Dendritic cell treated with granulocyte-macrophage colony-stimulating factor and Interleukin-4, amounts not matched to agents 40 ng/mL and 50 ng/mL, for 4 days (primary cell): Measurements from ENCODE around the gene PLCE1.

Experiments
- H3K27ac Mint-ChIP-seq: one replicate; pipeline ENCODE4 v1.8.0; 2022; ENCODE audit warnings: mild to moderate bottlenecking, mixed read lengths
- H3K27me3 Mint-ChIP-seq: one replicate; pipeline ENCODE4 v1.8.0; 2022; ENCODE audit warnings: mild to moderate bottlenecking, mixed read lengths
- H3K36me3 Mint-ChIP-seq: one replicate; pipeline ENCODE4 v1.8.0; 2022; ENCODE audit warnings: low read depth, mixed read lengths
- H3K4me1 Mint-ChIP-seq: one replicate; pipeline ENCODE4 v1.8.0; 2022; ENCODE audit warnings: low read depth, mixed read lengths
- H3K4me3 Mint-ChIP-seq: one replicate; pipeline ENCODE4 v1.8.0; 2022; ENCODE audit warnings: mild to moderate bottlenecking, moderate library complexity, mixed read lengths
- H3K9me3 Mint-ChIP-seq: one replicate; pipeline ENCODE4 v1.8.0; 2022; ENCODE audit warnings: mixed read lengths
- intact Hi-C: fragments of 100-400 bp; cut with micrococcal nuclease; formaldehyde crosslinking; loops from one replicate; pipeline ENCODE4 v1.15.0; 2022

PLCE1 gene

DNA sequence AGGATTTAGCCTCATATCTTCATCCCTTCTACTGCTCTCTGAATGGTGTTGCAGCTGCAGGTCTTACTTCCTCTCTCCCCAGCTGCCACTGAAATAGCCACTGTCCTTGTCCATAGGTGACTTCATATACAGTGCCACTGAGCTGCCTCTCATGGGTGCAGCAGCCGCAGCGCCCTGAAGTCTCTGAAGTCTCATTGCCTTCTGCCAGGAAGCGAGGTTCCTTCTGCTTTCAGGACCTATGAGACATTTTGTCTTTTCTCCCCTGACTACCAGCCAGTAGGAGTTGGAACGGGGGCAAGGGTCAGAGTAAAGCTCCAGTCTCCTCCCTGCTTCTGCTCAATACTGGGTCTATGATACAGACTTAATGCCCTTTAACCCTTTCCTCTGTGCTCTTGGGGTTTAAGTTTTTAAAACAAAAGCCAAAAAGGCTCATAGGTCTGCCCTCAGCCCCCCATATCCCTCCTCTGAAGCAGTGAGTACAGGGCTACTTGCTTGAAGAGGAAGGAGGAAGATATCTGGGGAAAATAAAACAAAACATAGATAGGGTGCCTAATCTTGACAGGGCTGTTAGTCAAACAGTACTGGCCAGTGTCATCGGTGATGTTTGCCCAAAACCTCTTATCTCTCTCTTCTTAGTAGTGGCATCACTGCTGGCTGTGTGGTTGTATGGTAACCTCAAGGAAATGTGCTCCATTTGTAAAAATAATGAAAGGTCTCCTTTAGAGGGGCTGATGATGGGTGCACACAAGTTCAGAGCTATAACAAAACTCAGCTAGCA is 7.1 kb downstream of the PLCE1 start:
- no peaks in the 10 kb centered on the region for H3K9me3 Mint-ChIP-seq
- H3K4me1 Mint-ChIP-seq, result no peaks in the 10 kb centered on the region
- no peak overlapping the region for H3K4me3 Mint-ChIP-seq
- no peak overlapping the region for H3K27ac Mint-ChIP-seq
- no peaks in the 10 kb centered on the region for H3K36me3 Mint-ChIP-seq
- H3K27me3 Mint-ChIP-seq, result peaks cover 21% of the 10 kb centered on the region
- intact Hi-C loops, result no loop called here

DNA sequence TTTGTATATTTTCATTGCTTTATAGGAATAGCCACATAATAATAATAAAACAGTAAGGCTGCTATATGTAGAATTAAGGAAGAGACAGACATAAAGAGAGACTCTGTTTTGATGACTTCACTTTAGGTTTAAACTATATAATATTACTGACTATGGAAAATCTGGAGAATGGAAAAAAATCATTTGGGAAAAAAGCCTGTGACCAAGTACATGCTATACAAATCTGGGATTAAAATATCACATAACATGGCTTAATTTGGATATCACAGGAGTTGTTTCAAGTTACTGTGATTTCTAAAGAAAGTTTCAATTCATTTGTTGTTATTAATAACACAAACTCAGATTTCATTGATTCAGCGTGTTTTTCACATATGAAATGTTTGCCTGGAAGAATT is 7.7 kb downstream of the PLCE1 start:
- H3K4me3 Mint-ChIP-seq, result no peak overlapping the region
- H3K27me3 Mint-ChIP-seq, result peaks cover 15% of the 10 kb centered on the region
- H3K9me3 Mint-ChIP-seq, result no peaks in the 10 kb centered on the region
- no peak overlapping the region for H3K27ac Mint-ChIP-seq
- no peaks in the 10 kb centered on the region for H3K36me3 Mint-ChIP-seq
- H3K4me1 Mint-ChIP-seq, result no peaks in the 10 kb centered on the region
- intact Hi-C loops, result no loop called here

DNA sequence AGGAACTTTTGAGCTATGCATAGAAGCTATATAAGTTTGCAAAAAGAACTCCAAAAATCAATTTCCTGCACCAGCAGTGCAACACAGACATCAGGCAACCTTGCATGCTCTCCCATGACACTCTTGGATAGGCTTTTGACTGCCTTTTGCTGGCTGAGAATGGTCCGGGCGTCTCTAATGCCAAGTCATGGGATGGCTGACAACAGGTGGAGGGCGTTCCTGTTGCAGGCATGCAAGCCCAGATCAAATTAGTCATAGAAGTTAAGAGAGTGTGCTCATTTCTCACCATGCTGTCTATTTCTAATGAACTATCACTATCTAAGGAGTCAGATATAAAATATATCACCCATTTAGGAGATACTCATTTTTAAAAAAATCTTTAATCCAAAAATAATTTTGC is 8.4 kb downstream of the PLCE1 start:
- Mint-ChIP-seq H3K27me3 (peaks cover 17% of the 10 kb centered on the region), H3K9me3 (no peaks in the 10 kb centered on the region), H3K27ac (no peak overlapping the region), H3K4me1 (no peaks in the 10 kb centered on the region), H3K4me3 (no peak overlapping the region), H3K36me3 (no peaks in the 10 kb centered on the region)
- intact Hi-C loops, result no loop called here

DNA sequence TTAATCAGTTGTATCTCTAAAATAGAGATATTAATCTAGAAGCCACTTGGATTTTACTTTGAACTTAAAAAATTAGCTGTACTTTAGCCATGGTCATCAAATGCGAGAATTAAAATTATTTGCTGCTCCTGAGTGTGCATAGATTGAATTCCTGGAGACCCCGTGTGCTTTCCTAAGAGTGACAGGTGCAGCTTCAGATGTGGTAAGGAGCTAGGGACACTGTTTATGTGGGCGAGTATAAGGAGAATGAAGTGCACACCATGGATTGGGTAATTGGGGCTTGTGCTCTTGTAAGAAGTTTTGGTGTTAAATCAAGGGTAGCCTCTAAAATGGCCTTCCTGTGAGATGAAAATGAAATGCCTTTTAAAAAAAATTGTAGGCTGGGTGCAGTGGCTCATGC is 9.8 kb downstream of the PLCE1 start:
- H3K4me1 Mint-ChIP-seq, result no peaks in the 10 kb centered on the region
- H3K4me3 Mint-ChIP-seq, result no peak overlapping the region
- H3K27ac Mint-ChIP-seq, result no peak overlapping the region
- intact Hi-C loops, result no loop called here
- H3K27me3 Mint-ChIP-seq, result peaks cover 11% of the 10 kb centered on the region
- no peaks in the 10 kb centered on the region for H3K36me3 Mint-ChIP-seq
- no peaks in the 10 kb centered on the region for H3K9me3 Mint-ChIP-seq

DNA sequence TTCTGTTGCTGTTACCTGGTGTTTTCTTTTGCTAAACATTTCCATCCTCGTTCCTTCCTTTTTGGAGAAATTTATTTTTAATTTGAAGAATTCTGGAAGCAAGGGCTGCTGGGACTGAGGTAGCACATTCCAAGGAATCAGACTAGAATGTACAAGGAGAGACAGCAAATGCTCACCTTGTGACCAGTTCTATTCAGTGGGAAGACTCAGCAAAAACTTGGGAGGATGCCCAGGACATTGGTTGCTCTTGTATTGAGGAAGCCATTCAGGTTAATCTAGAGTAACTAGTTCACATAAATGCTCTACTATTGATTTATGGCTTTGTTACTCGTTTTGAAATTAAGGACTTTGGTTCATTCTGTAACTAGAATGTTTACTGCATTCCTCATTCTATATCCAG is 11.3 kb downstream of the PLCE1 start:
- H3K27ac Mint-ChIP-seq, result no peak overlapping the region
- H3K4me3 Mint-ChIP-seq, result no peak overlapping the region
- peaks cover 5% of the 10 kb centered on the region for H3K27me3 Mint-ChIP-seq
- H3K36me3 Mint-ChIP-seq, result no peaks in the 10 kb centered on the region
- intact Hi-C loops, result no loop called here
- H3K9me3 Mint-ChIP-seq, result no peaks in the 10 kb centered on the region
- no peaks in the 10 kb centered on the region for H3K4me1 Mint-ChIP-seq

DNA sequence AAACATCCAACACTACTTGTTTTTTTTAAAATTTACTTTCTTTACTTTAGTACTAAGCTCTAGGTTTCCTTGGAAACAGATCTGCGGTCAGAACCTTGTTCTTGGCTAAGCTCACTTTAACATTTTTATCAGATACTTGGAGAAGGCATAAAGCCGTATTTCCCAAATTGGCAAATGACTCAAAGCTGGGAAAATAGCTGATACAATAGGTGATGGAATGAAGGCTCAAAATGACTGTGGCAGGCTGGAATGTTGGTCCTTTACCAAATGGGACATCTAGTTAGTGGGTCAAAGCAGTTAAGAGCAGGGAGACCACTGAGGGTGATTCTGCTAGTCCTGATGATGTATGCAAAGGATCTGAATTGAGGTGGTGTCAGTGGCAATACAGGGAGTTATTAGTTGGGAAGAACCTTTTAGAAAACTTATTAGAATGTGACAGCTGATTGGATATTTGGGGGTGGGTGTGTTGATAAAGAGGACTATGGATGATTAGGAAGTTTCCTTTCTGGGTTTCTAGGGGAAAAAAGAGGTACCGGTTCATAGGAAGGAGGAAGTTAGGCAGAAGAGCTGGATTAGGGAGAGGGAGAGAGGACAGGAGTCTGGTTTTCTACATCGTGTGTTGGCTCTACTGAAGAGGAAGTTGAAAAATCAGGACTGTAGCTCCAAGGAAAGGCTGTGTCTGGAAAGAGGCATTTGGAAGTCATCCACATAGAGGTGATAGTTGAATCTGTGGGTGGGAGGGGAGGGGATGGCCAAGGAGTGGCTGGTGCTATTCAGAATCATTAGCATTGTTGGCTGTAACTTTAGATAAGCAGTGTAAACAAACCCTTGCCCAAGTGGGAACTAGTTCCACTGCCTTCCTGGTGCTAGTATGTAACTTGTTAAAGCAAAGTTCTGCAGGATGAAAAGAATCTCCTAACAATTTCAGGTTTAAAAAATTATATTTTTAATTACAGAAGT is 13.1 kb downstream of the PLCE1 start:
- Mint-ChIP-seq H3K4me1 (no peaks in the 10 kb centered on the region), H3K27ac (no peak overlapping the region), H3K4me3 (no peak overlapping the region), H3K36me3 (no peaks in the 10 kb centered on the region), H3K27me3 (peaks cover 3% of the 10 kb centered on the region), H3K9me3 (no peaks in the 10 kb centered on the region)
- intact Hi-C loops, result no loop called here

DNA sequence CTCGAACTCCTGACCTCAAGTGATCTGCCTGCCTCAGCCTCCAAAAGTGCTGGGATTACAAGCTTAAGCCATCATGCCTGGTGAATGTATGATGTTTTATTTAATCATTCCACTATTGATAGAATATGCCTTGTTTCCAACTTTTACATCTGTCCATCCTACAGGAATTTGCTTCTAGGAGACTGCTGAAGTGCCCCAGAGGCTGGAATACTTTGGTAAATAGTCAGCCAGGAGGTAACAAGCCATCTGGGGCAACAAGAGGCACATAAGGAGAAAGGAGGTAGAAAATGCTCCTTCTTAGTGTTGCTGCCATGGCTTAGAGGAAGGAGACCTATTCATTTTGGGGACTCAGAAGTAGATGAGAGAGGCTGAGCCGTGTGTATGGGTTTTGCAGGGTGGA is 14.8 kb downstream of the PLCE1 start:
- Mint-ChIP-seq H3K4me3 (no peak overlapping the region), H3K36me3 (no peaks in the 10 kb centered on the region), H3K9me3 (no peaks in the 10 kb centered on the region), H3K4me1 (no peaks in the 10 kb centered on the region), H3K27me3 (peaks cover 3% of the 10 kb centered on the region), H3K27ac (no peak overlapping the region)
- intact Hi-C loops, result no loop called here

DNA sequence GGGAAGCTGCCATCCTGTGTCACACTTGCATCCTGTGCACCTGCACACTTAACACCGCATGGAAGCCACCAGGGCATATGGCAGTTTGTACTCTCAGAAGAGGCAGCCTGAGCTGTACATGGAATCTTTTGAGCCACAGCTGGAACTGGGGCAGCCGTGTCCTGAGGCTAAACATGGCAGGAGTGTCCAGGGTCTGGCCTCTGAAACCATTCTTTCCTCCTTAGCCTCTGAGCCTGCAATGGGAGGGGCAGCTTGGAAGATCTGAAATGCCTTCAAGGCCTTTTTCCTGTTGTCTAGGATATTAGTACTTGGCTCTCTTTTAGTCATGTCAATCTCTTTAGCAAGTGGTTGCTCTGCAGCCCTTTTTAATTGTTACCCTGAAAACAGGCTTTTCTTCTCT is 16.4 kb downstream of the PLCE1 start:
- peaks cover 3% of the 10 kb centered on the region for H3K27me3 Mint-ChIP-seq
- no peak overlapping the region for H3K27ac Mint-ChIP-seq
- H3K36me3 Mint-ChIP-seq, result no peaks in the 10 kb centered on the region
- no peaks in the 10 kb centered on the region for H3K4me1 Mint-ChIP-seq
- no peaks in the 10 kb centered on the region for H3K9me3 Mint-ChIP-seq
- intact Hi-C loops, result no loop called here
- no peak overlapping the region for H3K4me3 Mint-ChIP-seq

DNA sequence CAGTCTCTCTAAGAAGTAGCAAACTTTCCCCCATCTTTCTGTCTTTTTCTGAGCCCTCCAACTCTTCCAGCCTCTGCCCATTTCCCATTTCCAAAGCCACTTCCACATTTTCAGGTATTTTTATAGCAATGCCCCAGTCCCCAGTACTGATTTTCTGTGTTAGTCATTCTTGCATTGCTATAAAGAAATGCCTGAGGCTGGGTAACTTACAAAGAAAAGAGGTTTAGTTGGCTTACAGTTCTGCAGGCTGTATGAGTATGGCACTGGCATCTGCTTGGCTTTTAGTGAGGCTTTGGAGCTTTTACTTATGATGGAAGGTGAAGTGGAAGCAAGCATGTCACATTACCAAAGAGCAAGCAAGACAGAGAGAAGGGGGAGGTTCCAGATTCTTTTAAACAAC is 17.2 kb downstream of the PLCE1 start:
- Mint-ChIP-seq H3K27ac (no peak overlapping the region), H3K4me1 (no peaks in the 10 kb centered on the region), H3K27me3 (peaks cover 3% of the 10 kb centered on the region), H3K9me3 (no peaks in the 10 kb centered on the region), H3K36me3 (no peaks in the 10 kb centered on the region), H3K4me3 (no peak overlapping the region)
- intact Hi-C loops, result no loop called here

DNA sequence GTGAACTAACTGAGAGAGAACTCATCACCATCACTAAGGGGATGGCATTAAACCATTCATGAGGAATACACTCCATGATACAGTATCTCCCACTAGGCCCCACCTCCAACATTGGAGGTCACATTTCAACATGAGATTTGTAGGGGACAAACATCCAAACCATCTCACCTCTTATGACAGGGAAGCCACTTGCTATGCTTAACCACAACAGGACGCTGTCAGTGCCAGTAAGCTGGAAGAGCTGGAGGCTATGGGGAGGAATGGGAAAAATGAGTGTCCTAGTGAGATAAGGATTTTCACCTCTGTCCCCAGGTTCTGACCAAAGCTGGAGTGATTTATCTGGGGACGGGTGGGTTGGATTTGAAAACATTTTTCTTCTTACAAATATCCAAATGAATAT is 17.6 kb downstream of the PLCE1 start:
- Mint-ChIP-seq H3K4me3 (no peak overlapping the region), H3K27me3 (peaks cover 3% of the 10 kb centered on the region), H3K4me1 (no peaks in the 10 kb centered on the region), H3K9me3 (no peaks in the 10 kb centered on the region), H3K27ac (no peak overlapping the region), H3K36me3 (no peaks in the 10 kb centered on the region)
- intact Hi-C loops, result no loop called here

DNA sequence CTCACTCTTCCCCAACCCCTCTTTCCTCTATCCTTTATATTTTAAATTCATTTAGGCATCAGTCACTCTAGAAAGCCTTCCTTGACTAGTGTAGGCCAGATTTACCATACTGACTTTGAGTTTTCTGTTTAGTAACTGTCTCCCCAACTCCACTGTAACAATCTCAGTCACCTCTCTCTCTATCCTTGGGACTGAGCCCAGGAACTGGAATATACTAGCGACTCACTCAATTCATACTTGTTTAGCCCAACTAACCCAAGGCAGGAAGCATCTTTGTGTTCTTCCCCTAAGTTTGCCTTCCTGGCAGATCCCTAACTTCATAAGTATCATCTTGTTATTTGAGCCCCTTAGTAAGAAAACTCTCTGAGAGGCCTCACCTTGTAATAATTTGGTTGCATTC is 19.1 kb downstream of the PLCE1 start:
- Mint-ChIP-seq H3K4me1 (no peaks in the 10 kb centered on the region), H3K9me3 (no peaks in the 10 kb centered on the region), H3K36me3 (no peaks in the 10 kb centered on the region), H3K27ac (no peak overlapping the region), H3K27me3 (peaks cover 2% of the 10 kb centered on the region), H3K4me3 (no peak overlapping the region)
- intact Hi-C loops, result no loop called here

DNA sequence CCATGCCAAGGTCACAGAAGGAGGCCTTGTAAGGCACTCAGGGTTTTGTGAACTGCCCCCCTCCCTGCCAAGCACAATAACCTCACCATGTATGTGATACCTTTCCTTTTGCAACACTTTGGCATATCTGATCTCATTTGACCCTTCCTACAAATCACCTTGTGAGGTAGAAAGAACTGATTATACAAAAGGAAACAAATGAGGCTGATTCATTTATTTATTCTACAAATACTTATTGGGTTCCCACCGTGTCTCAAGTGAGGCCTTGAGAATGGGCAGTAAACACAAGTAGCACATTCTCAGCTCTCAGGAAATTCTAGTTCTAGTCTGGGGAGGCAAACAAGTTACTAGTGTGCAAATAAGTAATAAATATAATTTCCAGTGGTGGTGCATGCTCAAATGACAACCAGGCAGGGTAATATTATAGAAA is 19.6 kb downstream of the PLCE1 start:
- no peak overlapping the region for H3K27ac Mint-ChIP-seq
- H3K9me3 Mint-ChIP-seq, result no peaks in the 10 kb centered on the region
- intact Hi-C loops, result no loop called here
- no peak overlapping the region for H3K4me3 Mint-ChIP-seq
- no peaks in the 10 kb centered on the region for H3K4me1 Mint-ChIP-seq
- no peaks in the 10 kb centered on the region for H3K36me3 Mint-ChIP-seq
- H3K27me3 Mint-ChIP-seq, result peaks cover 3% of the 10 kb centered on the region

DNA sequence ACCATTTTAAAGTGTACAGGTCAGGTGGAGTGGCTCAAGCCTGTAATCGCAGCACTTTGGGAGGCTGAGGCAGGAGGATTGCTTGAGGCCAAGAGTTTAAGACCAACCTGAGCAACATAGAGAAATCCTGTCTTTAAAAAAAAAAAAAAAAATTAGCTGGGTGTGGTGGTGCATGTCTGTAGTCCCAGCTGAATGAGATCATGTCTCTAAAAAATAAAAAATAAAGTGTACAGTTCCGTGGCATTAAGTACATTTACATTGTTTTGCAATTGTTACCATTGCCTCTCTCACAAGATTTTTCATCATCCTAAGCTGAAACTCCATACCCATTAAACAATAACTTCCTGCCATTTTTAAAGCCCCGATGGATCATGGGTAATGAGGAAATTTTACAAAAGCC is 20.6 kb downstream of the PLCE1 start:
- H3K4me3 Mint-ChIP-seq, result no peak overlapping the region
- H3K9me3 Mint-ChIP-seq, result no peaks in the 10 kb centered on the region
- no peaks in the 10 kb centered on the region for H3K36me3 Mint-ChIP-seq
- no peak overlapping the region for H3K27ac Mint-ChIP-seq
- peaks cover 3% of the 10 kb centered on the region for H3K27me3 Mint-ChIP-seq
- intact Hi-C loops, result no loop called here
- no peaks in the 10 kb centered on the region for H3K4me1 Mint-ChIP-seq
